ENCODE results near the gene P4HB. TPM values are rescaled to one million over a fixed set of nuclear protein-coding genes. Genes with fewer than 3 reads are reported as not detected.
A peak's percentile ranks its signal among the peaks of the same experiment; 100 is the strongest.

The P4HB gene
- total and polyA plus RNA-seq, 3 experiments from 2014 or later, result 342 to 482 (median 463) TPM

- POLR2A ChIA-PET, result interaction anchor here (0.7 kb wide), 1 partner anchor 12 kb away, joined by 3 read pairs; no protein-coding TSS in a partner anchor
- no peaks in the 10 kb centered on the region for H3K27me3 Mint-ChIP-seq
- no peaks in the 10 kb centered on the region for H3K9me3 Mint-ChIP-seq
- H3K36me3 Mint-ChIP-seq, result peaks cover 0 to 72% (median 0%) of the 10 kb centered on the region in 3 donors
- Histone ChIP-seq H3K4me3 (ENCODE audit: low read length) (no peak overlapping the region), H3K36me3 (ENCODE audit: insufficient read depth, low read length) (peaks cover 37% of the 10 kb centered on the region), H3K27ac (ENCODE audit: low read depth, low read length) (no peak overlapping the region), H3K9me3 (ENCODE audit: low read length) (no peaks in the 10 kb centered on the region), H3K4me1 (ENCODE audit: insufficient read depth, low read length) (peaks cover 22% of the 10 kb centered on the region), H3K27me3 (ENCODE audit: insufficient read depth, low read length, poor library complexity, severe bottlenecking) (no peaks in the 10 kb centered on the region)
- H3K4me1 Mint-ChIP-seq, result peaks cover 9 to 34% (median 20%) of the 10 kb centered on the region in 3 donors
- H3K27ac Mint-ChIP-seq, result peak overlapping the region in 1 of 8 donors; percentile 24
- no peak overlapping the region for H3K4me3 Mint-ChIP-seq
- CTCF ChIA-PET, result interaction anchor here (1.0 kb wide), 1 partner anchor 14 kb away, joined by 3 read pairs; no protein-coding TSS in a partner anchor
- no peak for DNase-seq
These were observed 5.2 kb downstream of the P4HB start for GRCh38 chr17:81854974-81855774.

GRCh38 chr17:81852237-81852636 lies 8.1 kb downstream of the P4HB start:
- H3K36me3 ChIP-seq (ENCODE audit: insufficient read depth, low read length), result peaks cover 36% of the 10 kb centered on the region
- no peak overlapping the region for H3K4me3 ChIP-seq (ENCODE audit: low read length)
- no peaks in the 10 kb centered on the region for H3K9me3 Mint-ChIP-seq
- H3K27ac ChIP-seq (ENCODE audit: low read depth, low read length), result no peak overlapping the region
- H3K27ac Mint-ChIP-seq, result peak overlapping the region in 1 of 8 donors; percentile 43
- peaks cover 2 to 8% (median 5%) of the 10 kb centered on the region in 3 donors for H3K4me1 Mint-ChIP-seq
- H3K36me3 Mint-ChIP-seq, result peaks cover 0 to 60% (median 1%) of the 10 kb centered on the region in 3 donors
- H3K4me3 Mint-ChIP-seq, result no peak overlapping the region
- no peaks in the 10 kb centered on the region for H3K4me1 ChIP-seq (ENCODE audit: insufficient read depth, low read length)
- POLR2A ChIA-PET, result interaction anchor here (1.1 kb wide), 1 partner anchor 8 kb away, joined by 7 read pairs; no protein-coding TSS in a partner anchor
- no peak for DNase-seq
- no peaks in the 10 kb centered on the region for H3K27me3 ChIP-seq (ENCODE audit: insufficient read depth, low read length, poor library complexity, severe bottlenecking)
- no peaks in the 10 kb centered on the region for H3K27me3 Mint-ChIP-seq
- CTCF ChIA-PET, result no interaction called here
- no peaks in the 10 kb centered on the region for H3K9me3 ChIP-seq (ENCODE audit: low read length)

GRCh38 chr17:81851423-81851822 lies 8.9 kb downstream of the P4HB start:
- Histone ChIP-seq H3K27me3 (ENCODE audit: insufficient read depth, low read length, poor library complexity, severe bottlenecking) (no peaks in the 10 kb centered on the region), H3K4me1 (ENCODE audit: insufficient read depth, low read length) (no peaks in the 10 kb centered on the region), H3K4me3 (ENCODE audit: low read length) (no peak overlapping the region), H3K9me3 (ENCODE audit: low read length) (no peaks in the 10 kb centered on the region), H3K36me3 (ENCODE audit: insufficient read depth, low read length) (peaks cover 43% of the 10 kb centered on the region), H3K27ac (ENCODE audit: low read depth, low read length) (no peak overlapping the region)
- Mint-ChIP-seq H3K9me3 (no peaks in the 10 kb centered on the region), H3K27me3 (no peaks in the 10 kb centered on the region), H3K27ac (peak overlapping the region in 1 of 8 donors; percentile 92), H3K4me1 (peaks cover 2 to 7% (median 5%) of the 10 kb centered on the region in 3 donors), H3K36me3 (peaks cover 0 to 68% (median 1%) of the 10 kb centered on the region in 3 donors), H3K4me3 (no peak overlapping the region)
- no peak for DNase-seq
- POLR2A ChIA-PET, result interaction anchor here (1.1 kb wide), 1 partner anchor 8 kb away, joined by 7 read pairs; no protein-coding TSS in a partner anchor
- CTCF ChIA-PET, result no interaction called here

DNA sequence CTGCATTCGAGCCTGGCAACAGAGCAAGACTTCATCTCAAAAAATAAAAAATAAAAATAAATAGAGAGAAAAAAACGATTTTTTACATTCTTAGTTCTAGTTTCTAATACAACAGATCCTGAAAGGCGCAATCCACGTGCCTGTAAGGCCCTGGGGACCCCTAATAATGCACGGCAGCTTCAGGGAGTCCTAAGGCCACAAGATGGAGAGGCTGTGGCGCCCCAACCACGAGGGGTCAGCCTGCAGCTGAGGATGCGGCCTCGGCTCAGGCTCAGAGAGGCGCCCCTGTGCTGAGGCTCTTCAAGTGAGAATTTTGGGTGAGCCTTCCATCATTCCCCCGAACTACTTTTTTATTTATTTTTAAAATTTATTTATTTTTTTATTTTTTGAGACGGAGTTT lies 10.9 kb downstream of the P4HB start:
- Histone ChIP-seq H3K27me3 (ENCODE audit: insufficient read depth, low read length, poor library complexity, severe bottlenecking) (no peaks in the 10 kb centered on the region), H3K9me3 (ENCODE audit: low read length) (no peaks in the 10 kb centered on the region), H3K36me3 (ENCODE audit: insufficient read depth, low read length) (peaks cover 54% of the 10 kb centered on the region), H3K4me3 (ENCODE audit: low read length) (no peak overlapping the region), H3K4me1 (ENCODE audit: insufficient read depth, low read length) (no peaks in the 10 kb centered on the region), H3K27ac (ENCODE audit: low read depth, low read length) (no peak overlapping the region)
- H3K27me3 Mint-ChIP-seq, result no peaks in the 10 kb centered on the region
- H3K4me1 Mint-ChIP-seq, result peaks cover 0 to 3% (median 0%) of the 10 kb centered on the region in 3 donors
- no peaks in the 10 kb centered on the region for H3K9me3 Mint-ChIP-seq
- H3K27ac Mint-ChIP-seq, result no peak overlapping the region
- DNase-seq, result no peak
- no peak overlapping the region for H3K4me3 Mint-ChIP-seq
- ChIA-PET CTCF (no interaction called here), POLR2A (interaction anchor here (0.7 kb wide), 1 partner anchor 65 kb away, joined by 3 read pairs; no protein-coding TSS in a partner anchor)
- H3K36me3 Mint-ChIP-seq, result peaks cover 0 to 70% (median 1%) of the 10 kb centered on the region in 3 donors

GRCh38 chr17:81846743-81847689 lies 13.3 kb downstream of the P4HB start:
- no peak for DNase-seq
- peaks cover 0 to 68% (median 3%) of the 10 kb centered on the region in 3 donors for H3K36me3 Mint-ChIP-seq
- H3K27ac ChIP-seq (ENCODE audit: low read depth, low read length), result no peak overlapping the region
- no peaks in the 10 kb centered on the region for H3K4me1 Mint-ChIP-seq
- no peaks in the 10 kb centered on the region for H3K9me3 ChIP-seq (ENCODE audit: low read length)
- H3K27ac Mint-ChIP-seq, result no peak overlapping the region
- POLR2A ChIA-PET, result no interaction called here
- CTCF ChIA-PET, result no interaction called here
- no peaks in the 10 kb centered on the region for H3K27me3 ChIP-seq (ENCODE audit: insufficient read depth, low read length, poor library complexity, severe bottlenecking)
- no peaks in the 10 kb centered on the region for H3K9me3 Mint-ChIP-seq
- no peak overlapping the region for H3K4me3 Mint-ChIP-seq
- no peaks in the 10 kb centered on the region for H3K4me1 ChIP-seq (ENCODE audit: insufficient read depth, low read length)
- H3K36me3 ChIP-seq (ENCODE audit: insufficient read depth, low read length), result peaks cover 45% of the 10 kb centered on the region
- H3K4me3 ChIP-seq (ENCODE audit: low read length), result no peak overlapping the region
- peaks cover 0 to 3% of the 10 kb centered on the region in 2 donors for H3K27me3 Mint-ChIP-seq

- no peak overlapping the region for H3K27ac ChIP-seq (ENCODE audit: low read depth, low read length)
- H3K27me3 ChIP-seq (ENCODE audit: insufficient read depth, low read length, poor library complexity, severe bottlenecking), result no peaks in the 10 kb centered on the region
- H3K36me3 Mint-ChIP-seq, result peaks cover 0 to 59% (median 3%) of the 10 kb centered on the region in 3 donors
- H3K4me3 Mint-ChIP-seq, result no peak overlapping the region
- no peaks in the 10 kb centered on the region for H3K4me1 ChIP-seq (ENCODE audit: insufficient read depth, low read length)
- no peaks in the 10 kb centered on the region for H3K9me3 Mint-ChIP-seq
- H3K27ac Mint-ChIP-seq, result no peak overlapping the region
- H3K4me3 ChIP-seq (ENCODE audit: low read length), result no peak overlapping the region
- DNase-seq, result no peak
- ChIA-PET CTCF (no interaction called here), POLR2A (no interaction called here)
- H3K9me3 ChIP-seq (ENCODE audit: low read length), result no peaks in the 10 kb centered on the region
- H3K4me1 Mint-ChIP-seq, result no peaks in the 10 kb centered on the region
- peaks cover 39% of the 10 kb centered on the region for H3K36me3 ChIP-seq (ENCODE audit: insufficient read depth, low read length)
- peaks cover 0 to 3% of the 10 kb centered on the region in 2 donors for H3K27me3 Mint-ChIP-seq
These were observed 14.2 kb downstream of the P4HB start for GRCh38 chr17:81845881-81846742.

DNA sequence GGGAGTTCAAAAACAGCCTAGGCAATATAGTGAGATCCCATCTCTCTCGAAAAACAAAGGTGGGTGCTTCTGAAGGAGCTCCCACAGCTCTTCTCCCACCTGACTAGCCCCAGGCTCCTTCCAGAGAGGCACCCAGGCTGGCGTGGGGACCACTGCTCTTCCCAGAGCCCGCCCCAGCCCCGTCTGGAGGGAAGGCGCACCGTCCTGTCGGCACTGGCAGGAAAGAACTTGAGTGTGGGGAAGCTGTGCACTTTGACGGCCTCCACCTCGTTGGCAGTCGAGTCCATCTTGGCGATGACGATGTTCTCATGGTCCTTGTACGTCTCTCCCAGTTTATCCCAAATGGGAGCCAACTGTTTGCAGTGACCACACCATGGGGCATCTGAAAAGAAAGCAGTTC lies 15.0 kb downstream of the P4HB start:
- no peak for DNase-seq
- POLR2A ChIA-PET, result no interaction called here
- Histone ChIP-seq H3K27me3 (ENCODE audit: insufficient read depth, low read length, poor library complexity, severe bottlenecking) (no peaks in the 10 kb centered on the region), H3K27ac (ENCODE audit: low read depth, low read length) (no peak overlapping the region), H3K4me1 (ENCODE audit: insufficient read depth, low read length) (no peaks in the 10 kb centered on the region), H3K36me3 (ENCODE audit: insufficient read depth, low read length) (peaks cover 39% of the 10 kb centered on the region), H3K4me3 (ENCODE audit: low read length) (no peak overlapping the region), H3K9me3 (ENCODE audit: low read length) (no peaks in the 10 kb centered on the region)
- CTCF ChIA-PET, result no interaction called here
- Mint-ChIP-seq H3K4me3 (no peak overlapping the region), H3K9me3 (no peaks in the 10 kb centered on the region), H3K27me3 (peaks cover 0 to 3% of the 10 kb centered on the region in 2 donors), H3K4me1 (no peaks in the 10 kb centered on the region), H3K27ac (no peak overlapping the region), H3K36me3 (peaks cover 0 to 57% (median 3%) of the 10 kb centered on the region in 3 donors)

All from CD8-positive, alpha-beta memory T cell (primary cell).